Smooth muscle cell (in vitro differentiated cells): Measurements from ENCODE around the gene PFKL. TPM values are rescaled to one million over a fixed set of nuclear protein-coding genes. Genes with fewer than 3 reads are reported as not detected.
"Not testable (repeated sequence)": the region's sequence is repeated elsewhere in the genome, so short reads cannot be mapped to it uniquely, and the experiment has no call there.

Experiments used
- DNase-seq: peaks from one replicate; lab custom pipeline; 2025; ENCODE audit not compliant: unreplicated experiment; lab: John Stamatoyannopoulos, UW
- H2AFZ ChIP-seq: fragments of 200-600 bp; sonication (generic); 2 replicates; pipeline ENCODE4 v1.6.0; 2016; ENCODE audit warnings: antibody characterized with exemption, low read depth, mild to moderate bottlenecking
- H3F3A ChIP-seq: fragments of 200-600 bp; sonication (generic); 2 replicates; pipeline ENCODE4 v1.6.0; 2017; ENCODE audit warnings: antibody characterized with exemption, low read depth
- H3K27ac ChIP-seq: fragments of 200-600 bp; sonication (generic); 2 replicates; pipeline ENCODE4 v1.5.1; 2016; ENCODE audit warnings: low read depth, mild to moderate bottlenecking
- H3K27me3 ChIP-seq: fragments of 200-600 bp; sonication (generic); 2 replicates; pipeline ENCODE4 v1.6.1; 2016; ENCODE audit warnings: low read depth, mild to moderate bottlenecking
- H3K36me3 ChIP-seq: fragments of 200-600 bp; sonication (generic); 2 replicates; pipeline ENCODE4 v1.5.1; 2016; ENCODE audit warnings: low read depth
- H3K4me1 ChIP-seq: fragments of 200-600 bp; sonication (generic); 2 replicates; pipeline ENCODE4 v1.5.1; 2016; ENCODE audit warnings: low read depth
- H3K4me2 ChIP-seq: fragments of 200-600 bp; sonication (generic); 2 replicates; pipeline ENCODE4 v1.6.0; 2016; ENCODE audit warnings: mild to moderate bottlenecking
- H3K4me3 ChIP-seq: fragments of 200-600 bp; sonication (generic); 2 replicates; pipeline ENCODE4 v1.5.1; 2016; ENCODE audit warnings: mild to moderate bottlenecking
- H3K79me2 ChIP-seq: fragments of 200-600 bp; sonication (generic); 2 replicates; pipeline ENCODE4 v1.6.0; 2016; ENCODE audit warnings: low read depth, mild to moderate bottlenecking
- H3K9ac ChIP-seq: fragments of 200-600 bp; sonication (generic); 2 replicates; pipeline ENCODE4 v1.6.0; 2016; ENCODE audit warnings: low read depth
- H3K9me3 ChIP-seq: fragments of 200-600 bp; sonication (generic); replicated peaks from 2 replicates; pipeline ENCODE4 v1.5.1; 2016; ENCODE audit warnings: low read depth
- H4K20me1 ChIP-seq: fragments of 200-600 bp; sonication (generic); 2 replicates; pipeline ENCODE4 v1.6.0; 2016; ENCODE audit warnings: low read depth
- CTCF ChIP-seq: fragments of 200-600 bp; sonication (generic); IDR thresholded peaks from 2 replicates; pipeline ENCODE4 v1.5.1; 2017; ENCODE audit warnings: borderline replicate concordance, mild to moderate bottlenecking, antibody characterized with exemption; ENCODE audit not compliant: insufficient read depth, poor library complexity, severe bottlenecking
- WGBS: methylation state at CpG from one replicate; pipeline ENCODE4 v1.1.7; 2016; ENCODE audit warnings: low lambda C conversion rate; 5-methylcytosine and 5-hydroxymethylcytosine counted together
- polyA plus RNA-seq: library from polyadenylated mRNA; unstranded; fragments of >200 nt; fragmentation: Nextera tagmentation; extraction: Ambion mirVana; gene quantifications from 2 replicates; pipeline ENCODE4 v1.2.1, GENCODE V29; 2016
- total RNA-seq: library from RNA; depleted of rRNA; stranded (reverse); fragments of >200 nt; gene quantifications from 2 replicates; pipeline ENCODE4 v1.2.3, GENCODE V29; 2014

PFKL gene
- total and polyA plus RNA-seq, 2 experiments from 2014 or later, result 51.4 to 162 TPM

GRCh38 chr21:44356636-44357035, 56.8 kb downstream of the PFKL start:
- Histone ChIP-seq H3K4me3 (no peak overlapping the region), H2AFZ (no peak overlapping the region), H3K36me3 (no peaks in the 10 kb centered on the region), H4K20me1 (no peaks in the 10 kb centered on the region), H3F3A (no peaks in the 10 kb centered on the region), H3K4me1 (no peaks in the 10 kb centered on the region), H3K9me3 (no peaks in the 10 kb centered on the region), H3K4me2 (no peak overlapping the region), H3K79me2 (no peaks in the 10 kb centered on the region), H3K27ac (no peak overlapping the region), H3K27me3 (no peaks in the 10 kb centered on the region), H3K9ac (no peak overlapping the region)
- 88% methylated on average over 6 of the region's 6 CpGs for WGBS
- no peak for DNase-seq
- TF ChIP-seq CTCF, result no peak

GRCh38 chr21:44357064-44357837, 57.4 kb downstream of the PFKL start:
- Histone ChIP-seq H3K79me2 (no peaks in the 10 kb centered on the region), H3K4me2 (no peak overlapping the region), H3K9me3 (no peaks in the 10 kb centered on the region), H3K4me3 (no peak overlapping the region), H4K20me1 (no peaks in the 10 kb centered on the region), H3K4me1 (no peaks in the 10 kb centered on the region), H3K27ac (no peak overlapping the region), H3K27me3 (no peaks in the 10 kb centered on the region), H2AFZ (no peak overlapping the region), H3K36me3 (no peaks in the 10 kb centered on the region), H3F3A (no peaks in the 10 kb centered on the region), H3K9ac (no peak overlapping the region)
- 94% methylated on average over 21 of the region's 21 CpGs for WGBS
- TF ChIP-seq CTCF, result no peak
- no peak for DNase-seq

DNA sequence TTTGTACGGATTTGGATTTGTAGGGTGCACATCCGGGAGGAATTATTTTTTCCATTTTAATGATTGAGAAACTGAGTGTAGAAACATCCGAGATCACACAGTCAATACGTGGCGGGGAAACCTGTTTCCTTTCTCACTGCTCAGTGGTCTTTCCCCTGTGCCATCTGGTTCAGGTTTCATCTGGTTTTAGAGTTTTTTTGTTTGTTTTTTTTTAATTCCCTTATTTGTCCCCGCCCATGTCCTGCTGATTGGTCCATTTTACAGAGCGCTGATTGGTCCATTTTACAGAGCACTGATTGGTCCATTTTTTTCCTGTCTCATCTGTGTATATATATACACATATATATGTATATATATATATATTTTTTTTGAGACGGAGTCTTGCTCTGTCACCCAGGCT, 59.5 kb downstream of the PFKL start:
- Histone ChIP-seq H2AFZ (no peak overlapping the region), H3K4me2 (no peak overlapping the region), H3K9me3 (no peaks in the 10 kb centered on the region), H3K36me3 (no peaks in the 10 kb centered on the region), H3K27me3 (no peaks in the 10 kb centered on the region), H3K4me1 (no peaks in the 10 kb centered on the region), H3K79me2 (no peaks in the 10 kb centered on the region), H3F3A (no peaks in the 10 kb centered on the region), H3K4me3 (no peak overlapping the region), H3K9ac (no peak overlapping the region), H3K27ac (no peak overlapping the region), H4K20me1 (no peaks in the 10 kb centered on the region)
- WGBS, result 96% methylated on average over 8 of the region's 8 CpGs
- no peak for DNase-seq
- no peak for TF ChIP-seq CTCF

DNA sequence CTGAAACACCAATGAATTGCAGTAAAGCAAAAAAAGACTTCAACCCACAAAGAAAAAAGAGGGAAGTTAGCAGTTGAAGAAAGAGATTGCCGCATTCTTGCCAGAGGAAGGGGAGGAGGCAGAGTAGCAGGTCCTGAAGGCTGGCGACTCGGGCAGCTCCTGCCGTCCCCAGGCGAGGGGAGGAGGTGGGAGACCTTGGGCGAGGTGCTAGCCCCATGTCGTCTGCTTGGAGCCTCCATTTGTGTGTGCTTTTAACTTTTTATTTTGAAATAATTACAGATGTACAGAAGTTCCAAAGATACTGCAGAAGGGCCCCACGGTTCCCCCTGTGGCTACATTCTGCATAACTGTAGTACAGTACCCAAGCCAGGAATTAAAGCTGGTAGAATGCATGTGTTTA, 60.3 kb downstream of the PFKL start:
- Histone ChIP-seq H3F3A (no peaks in the 10 kb centered on the region), H3K79me2 (no peaks in the 10 kb centered on the region), H3K36me3 (no peaks in the 10 kb centered on the region), H3K4me3 (no peak overlapping the region), H3K27me3 (no peaks in the 10 kb centered on the region), H3K4me2 (no peak overlapping the region), H3K9ac (no peak overlapping the region), H3K4me1 (no peaks in the 10 kb centered on the region), H2AFZ (no peak overlapping the region), H3K9me3 (no peaks in the 10 kb centered on the region), H3K27ac (no peak overlapping the region), H4K20me1 (no peaks in the 10 kb centered on the region)
- 73% methylated on average over 8 of the region's 8 CpGs for WGBS
- DNase-seq, result no peak
- TF ChIP-seq CTCF, result no peak

DNA sequence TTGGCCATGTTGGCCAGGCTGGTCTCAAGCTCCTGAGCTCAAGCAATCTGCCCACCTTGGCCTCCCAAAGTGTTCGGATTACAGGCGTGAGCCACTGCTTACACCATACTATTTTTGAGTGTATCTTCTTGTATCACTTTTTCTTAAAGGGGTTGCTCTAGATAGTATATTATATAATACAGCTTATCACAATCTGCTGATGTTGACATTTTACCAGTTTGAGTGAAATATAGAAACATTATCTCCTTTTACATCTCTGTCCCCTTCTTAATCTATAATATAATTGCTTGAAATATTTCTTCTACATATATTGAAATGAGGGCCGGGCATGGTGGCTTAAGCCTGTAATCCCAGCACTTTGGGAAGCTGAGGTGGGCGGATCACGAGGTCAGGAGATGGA, 62.0 kb downstream of the PFKL start:
- H3K4me3 ChIP-seq, H3F3A ChIP-seq, H3K9me3 ChIP-seq, DNase-seq, H3K4me1 ChIP-seq, H2AFZ ChIP-seq, H4K20me1 ChIP-seq, H3K79me2 ChIP-seq, H3K27me3 ChIP-seq, H3K4me2 ChIP-seq, H3K36me3 ChIP-seq, H3K9ac ChIP-seq, H3K27ac ChIP-seq: not testable (repeated sequence)
- 88% methylated on average over 5 of the region's 5 CpGs for WGBS
